ENCODE measurements around the gene CD96.
A peak's percentile ranks its signal among the peaks of the same experiment; 100 is the strongest.
"Not testable (repeated sequence)": the region's sequence is repeated elsewhere in the genome, so short reads cannot be mapped to it uniquely, and the experiment has no call there.

CD96 gene

GRCh38 chr3:111541911-111542483, at the start of gene CD96:
CD96 (plus strand) TSS chr3:111542197; CDS start chr3:111542249, 52 bp downstream.
- DNase-seq: peak; percentile 68

- no peak for DNase-seq
Observed at GRCh38 chr3:111493276-111493675, 48.7 kb upstream of the CD96 start.

- no peak for DNase-seq
Observed at GRCh38 chr3:111496894-111497559, 45.0 kb upstream of the CD96 start.

GRCh38 chr3:111498022-111498421, 44.0 kb upstream of the CD96 start:
- no peak for DNase-seq

GRCh38 chr3:111506435-111506834, 35.6 kb upstream of the CD96 start:
- DNase-seq: no peak

GRCh38 chr3:111509308-111509707, 32.7 kb upstream of the CD96 start:
- no peak for DNase-seq

- DNase-seq: no peak
Observed at GRCh38 chr3:111517801-111518200, 24.2 kb upstream of the CD96 start.

- no peak for DNase-seq
Observed at GRCh38 chr3:111519178-111519855, 22.7 kb upstream of the CD96 start.

- no peak for DNase-seq
Observed at GRCh38 chr3:111521891-111522290, 20.1 kb upstream of the CD96 start.

- not testable (repeated sequence) for DNase-seq
Observed at GRCh38 chr3:111524486-111524885, 17.5 kb upstream of the CD96 start.

GRCh38 chr3:111531446-111531845, 10.6 kb upstream of the CD96 start:
- DNase-seq: no peak

GRCh38 chr3:111534701-111535100, 7.3 kb upstream of the CD96 start:
- DNase-seq: no peak

- DNase-seq: no peak
Observed at GRCh38 chr3:111538111-111538510, 3.9 kb upstream of the CD96 start.

- DNase-seq: no peak
Observed at GRCh38 chr3:111538681-111539083, 3.3 kb upstream of the CD96 start.

- DNase-seq: peak; percentile 77
Observed at GRCh38 chr3:111539351-111540331, 2.4 kb upstream of the CD96 start.

GRCh38 chr3:111541391-111541790, 606 bp upstream of the CD96 start:
- no peak for DNase-seq

GRCh38 chr3:111542611-111543300, 759 bp downstream of the CD96 start:
- no peak for DNase-seq

- DNase-seq: no peak
Observed at GRCh38 chr3:111545349-111545748, 3.4 kb downstream of the CD96 start.

- peak; percentile 57 for DNase-seq
Observed at GRCh38 chr3:111547631-111548030, 5.6 kb downstream of the CD96 start.

- DNase-seq: no peak
Observed at GRCh38 chr3:111548092-111548491, 6.1 kb downstream of the CD96 start.

- no peak for DNase-seq
Observed at GRCh38 chr3:111548756-111549155, 6.8 kb downstream of the CD96 start.

- not testable (repeated sequence) for DNase-seq
Observed at GRCh38 chr3:111561902-111562301, 19.9 kb downstream of the CD96 start.
